Mucosa of descending colon (tissue), 3 donors: ENCODE measurements around the gene PGLYRP3. TPM values are rescaled to one million over a fixed set of nuclear protein-coding genes. Genes with fewer than 3 reads are reported as not detected.

ENCODE experiments used
- ATAC-seq: fragments of 200-7000 bp; cut with Tn5 transposase; one replicate; pipeline ENCODE4 v1.9.1; 2020; ENCODE audit warnings: mild to moderate bottlenecking, moderate library complexity
- DNase-seq, 3 donors: peaks; one replicate each; pipeline ENCODE4 v3.0.0-alpha.2; 2020
- H3K36me3 ChIP-seq: fragments of 200-600 bp; one replicate; pipeline ENCODE4 v1.8.0; 2021; ENCODE audit warnings: low read depth, mild to moderate bottlenecking
- H3K4me1 ChIP-seq: fragments of 200-600 bp; one replicate; pipeline ENCODE4 v1.8.0; 2021; ENCODE audit warnings: low read depth, mild to moderate bottlenecking
- H3K4me3 ChIP-seq: fragments of 200-600 bp; one replicate; pipeline ENCODE4 v1.8.0; 2021; ENCODE audit warnings: mild to moderate bottlenecking
- H3K9me3 ChIP-seq: fragments of 200-600 bp; one replicate; pipeline ENCODE4 v1.8.0; 2021; ENCODE audit warnings: mild to moderate bottlenecking
- intact Hi-C, 2 donors: fragments of 100-400 bp; cut with DNase I in 1 of 2; cut with micrococcal nuclease in 1 of 2; formaldehyde crosslinking; loops; one replicate each; pipeline versions ENCODE4 v1.11.0 to v1.11.1; 2022; cut with DNase I, micrococcal nuclease
- total RNA-seq, 3 donors: library from RNA; stranded (reverse); fragmentation: NEBNext Ultra II Directional in 2 of 3; extraction: Animal tissue kit (Norgen Biotek cat#: 25700) in 2 of 3; gene quantifications; one replicate each; pipeline versions ENCODE4 v1.2.1 to v1.2.4, GENCODE V29; 2021 to 2023
- TF ChIP-seq, protein P1 (sequence below): fragments of 200-600 bp; IDR thresholded peaks from one replicate; pipeline ENCODE4 v1.8.0; 2022; ENCODE audit warnings: antibody characterized with exemption, mild to moderate bottlenecking
- donor health status: DM: no; HTN: no; CAD: no; lungs with moderate emphysema.
- donor health status: DM: no; HTN: no; CAD: no.
- donor health status: DM: no; HTN: yes; CAD: no.

Gene PGLYRP3
- total RNA-seq, 3 donors from 2014 or later: not detected

DNA sequence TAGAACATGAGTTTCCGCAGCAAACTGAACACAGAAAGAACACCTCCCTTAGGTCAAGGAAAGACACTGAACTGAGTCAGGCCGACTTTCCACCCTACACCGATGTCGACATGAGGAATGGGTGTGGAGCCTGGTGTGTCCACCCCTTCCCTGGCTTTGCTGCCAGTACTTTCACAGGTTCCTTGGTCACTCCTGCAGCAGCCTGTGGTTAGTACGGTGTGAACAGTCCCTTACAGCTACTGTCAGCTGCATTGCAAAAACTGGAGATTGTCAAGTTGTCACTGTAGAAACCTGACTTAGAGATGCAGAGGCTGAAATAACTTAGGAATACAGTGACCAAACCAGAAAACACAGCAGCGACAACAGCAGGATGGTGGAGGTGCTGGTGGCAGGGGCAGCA, 7.1 kb downstream of the PGLYRP3 start:
- Histone ChIP-seq H3K9me3 (no peaks in the 10 kb centered on the region), H3K36me3 (no peaks in the 10 kb centered on the region), H3K4me1 (no peaks in the 10 kb centered on the region), H3K4me3 (no peak overlapping the region)
- TF ChIP-seq, protein P1, sequence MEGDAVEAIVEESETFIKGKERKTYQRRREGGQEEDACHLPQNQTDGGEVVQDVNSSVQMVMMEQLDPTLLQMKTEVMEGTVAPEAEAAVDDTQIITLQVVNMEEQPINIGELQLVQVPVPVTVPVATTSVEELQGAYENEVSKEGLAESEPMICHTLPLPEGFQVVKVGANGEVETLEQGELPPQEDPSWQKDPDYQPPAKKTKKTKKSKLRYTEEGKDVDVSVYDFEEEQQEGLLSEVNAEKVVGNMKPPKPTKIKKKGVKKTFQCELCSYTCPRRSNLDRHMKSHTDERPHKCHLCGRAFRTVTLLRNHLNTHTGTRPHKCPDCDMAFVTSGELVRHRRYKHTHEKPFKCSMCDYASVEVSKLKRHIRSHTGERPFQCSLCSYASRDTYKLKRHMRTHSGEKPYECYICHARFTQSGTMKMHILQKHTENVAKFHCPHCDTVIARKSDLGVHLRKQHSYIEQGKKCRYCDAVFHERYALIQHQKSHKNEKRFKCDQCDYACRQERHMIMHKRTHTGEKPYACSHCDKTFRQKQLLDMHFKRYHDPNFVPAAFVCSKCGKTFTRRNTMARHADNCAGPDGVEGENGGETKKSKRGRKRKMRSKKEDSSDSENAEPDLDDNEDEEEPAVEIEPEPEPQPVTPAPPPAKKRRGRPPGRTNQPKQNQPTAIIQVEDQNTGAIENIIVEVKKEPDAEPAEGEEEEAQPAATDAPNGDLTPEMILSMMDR: no peak
- ATAC-seq (no peak), DNase-seq (no peak)
- intact Hi-C loops: no loop called here

DNA sequence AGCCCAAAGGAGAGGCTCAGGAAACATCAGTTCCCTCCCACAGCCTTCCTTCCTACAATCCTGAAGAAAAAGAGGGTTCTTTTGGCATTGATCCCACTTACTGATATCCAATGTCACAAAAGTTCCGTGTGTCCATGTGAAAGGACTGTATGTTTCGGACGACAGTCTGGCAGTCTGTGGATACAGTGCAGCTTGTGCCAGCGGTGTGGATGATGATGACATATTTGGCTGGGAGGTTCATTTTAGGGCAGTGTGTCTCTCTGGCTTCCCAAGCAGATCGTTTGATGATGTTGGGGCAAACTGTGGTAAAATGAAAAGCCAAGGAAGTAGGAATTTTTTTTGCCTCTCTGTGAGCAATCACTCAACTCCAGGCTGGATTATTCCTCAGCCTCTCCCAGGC, 10.4 kb downstream of the PGLYRP3 start:
- Histone ChIP-seq H3K4me1 (no peaks in the 10 kb centered on the region), H3K36me3 (no peaks in the 10 kb centered on the region), H3K9me3 (no peaks in the 10 kb centered on the region), H3K4me3 (no peak overlapping the region)
- intact Hi-C loops: no loop called here
- ATAC-seq (no peak), DNase-seq (no peak)
- TF ChIP-seq, protein P1: no peak

DNA sequence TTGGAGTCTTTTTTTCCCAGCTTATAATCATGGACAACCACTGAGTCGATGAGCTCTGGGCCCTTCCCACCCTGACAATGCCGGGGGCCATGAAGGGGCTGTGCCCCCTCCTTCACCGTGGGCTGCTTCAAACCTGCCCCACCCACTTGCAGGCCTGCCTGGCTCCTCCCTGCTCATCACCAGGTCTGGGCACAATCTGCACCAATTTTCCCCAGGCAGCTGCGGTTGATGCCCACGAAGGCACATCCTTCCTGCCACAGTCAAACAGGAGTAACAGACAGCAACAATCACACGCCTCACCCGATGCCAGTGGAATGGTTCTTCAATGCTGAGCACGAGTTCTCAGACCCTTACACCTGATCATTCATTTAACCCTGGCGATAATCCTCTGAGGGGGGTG, 18.9 kb downstream of the PGLYRP3 start:
- TF ChIP-seq, protein P1: no peak

DNA sequence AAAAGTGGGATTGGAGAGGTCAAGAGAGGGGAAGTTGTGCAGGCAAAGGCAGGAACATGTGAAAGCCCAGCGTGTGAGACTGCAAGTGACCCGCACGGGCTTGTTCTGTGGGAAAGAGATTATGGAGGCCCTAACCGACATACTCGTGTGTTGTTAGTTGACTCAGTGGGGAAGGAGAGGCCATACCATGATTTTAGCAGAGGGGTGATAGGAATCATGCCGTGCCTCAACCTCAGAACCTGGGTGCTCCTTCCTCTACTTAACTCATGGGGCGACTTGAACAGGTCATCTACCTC, 19.3 kb downstream of the PGLYRP3 start:
- H3K4me3 ChIP-seq: no peak overlapping the region
- intact Hi-C loops: no loop called here
- H3K9me3 ChIP-seq: no peaks in the 10 kb centered on the region
- H3K36me3 ChIP-seq: no peaks in the 10 kb centered on the region
- no peaks in the 10 kb centered on the region for H3K4me1 ChIP-seq
- DNase-seq: no peak
- TF ChIP-seq, protein P1: no peak
- ATAC-seq: no peak

More for the DNA sequence above, 18.9 kb downstream of the PGLYRP3 start:
- H3K36me3 ChIP-seq: no peaks in the 10 kb centered on the region
- no peak for ATAC-seq
- H3K9me3 ChIP-seq: no peaks in the 10 kb centered on the region
- no peak overlapping the region for H3K4me3 ChIP-seq
- intact Hi-C loops: no loop called here
- no peak for DNase-seq
- no peaks in the 10 kb centered on the region for H3K4me1 ChIP-seq

DNA sequence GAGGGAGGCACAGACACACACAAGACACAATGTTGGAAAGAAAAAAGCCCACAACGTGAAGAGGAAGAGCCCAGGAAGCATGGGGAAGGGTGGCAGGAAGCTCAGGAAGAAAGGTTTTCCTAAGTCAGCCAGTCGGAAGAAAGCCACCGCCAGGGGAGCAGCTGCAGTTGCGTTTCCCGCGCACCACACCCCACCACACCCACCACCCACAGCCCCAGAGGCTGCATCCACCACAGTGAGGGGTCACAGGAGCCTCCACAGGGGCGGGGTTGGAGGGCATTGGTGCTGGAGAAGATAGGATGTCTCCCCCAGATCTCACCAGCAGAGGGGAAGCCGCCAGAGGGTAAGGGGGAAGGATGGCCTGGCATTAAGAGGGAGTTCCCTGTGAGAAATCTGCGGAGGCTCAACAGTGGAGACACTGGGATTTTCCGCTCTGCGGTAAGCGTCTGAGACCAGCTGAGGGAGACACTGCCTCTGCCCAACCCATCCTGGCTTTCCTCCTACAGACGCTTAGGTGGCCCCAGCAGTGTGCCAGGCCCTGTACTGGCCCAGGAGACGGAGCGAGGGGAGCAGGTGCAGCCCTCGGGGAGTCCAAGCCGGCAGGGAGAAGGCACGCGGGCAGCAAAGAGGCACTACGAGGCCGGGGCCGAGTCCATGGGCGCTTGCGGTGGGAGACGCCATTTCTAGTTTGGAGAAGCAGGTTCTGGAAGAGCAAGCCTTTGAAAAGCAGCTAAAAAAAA, 19.8 kb downstream of the PGLYRP3 start:
- Histone ChIP-seq H3K9me3 (no peaks in the 10 kb centered on the region), H3K4me3 (no peak overlapping the region), H3K36me3 (no peaks in the 10 kb centered on the region), H3K4me1 (no peaks in the 10 kb centered on the region)
- DNase-seq (no peak), ATAC-seq (no peak)
- intact Hi-C loops: no loop called here
- TF ChIP-seq, protein P1: no peak

DNA sequence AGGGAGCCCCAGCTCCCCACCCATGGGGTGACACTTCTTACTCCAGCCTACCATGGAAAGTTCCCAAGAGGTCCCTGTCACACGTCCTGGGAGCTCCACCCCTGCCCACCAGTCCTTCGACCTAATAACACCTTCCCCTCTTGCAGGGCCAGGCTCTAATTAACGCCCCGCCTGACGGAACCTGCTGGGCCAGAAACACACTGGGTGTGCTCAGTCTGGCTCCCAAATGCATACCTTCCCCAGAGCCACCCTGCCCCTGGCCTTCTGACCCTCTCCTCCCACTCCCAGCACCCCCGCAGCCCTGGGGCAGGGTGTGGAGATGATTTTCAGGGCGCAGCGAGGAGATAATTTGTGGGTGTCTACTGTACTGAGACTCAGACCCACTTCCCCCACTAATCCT, 20.6 kb downstream of the PGLYRP3 start:
- no peak overlapping the region for H3K4me3 ChIP-seq
- DNase-seq (no peak), ATAC-seq (no peak)
- no peaks in the 10 kb centered on the region for H3K36me3 ChIP-seq
- no peaks in the 10 kb centered on the region for H3K9me3 ChIP-seq
- TF ChIP-seq, protein P1: no peak
- no peaks in the 10 kb centered on the region for H3K4me1 ChIP-seq
- intact Hi-C loops: no loop called here
